ENCODE measurements around the gene VWA5B1.

Gene VWA5B1

DNA sequence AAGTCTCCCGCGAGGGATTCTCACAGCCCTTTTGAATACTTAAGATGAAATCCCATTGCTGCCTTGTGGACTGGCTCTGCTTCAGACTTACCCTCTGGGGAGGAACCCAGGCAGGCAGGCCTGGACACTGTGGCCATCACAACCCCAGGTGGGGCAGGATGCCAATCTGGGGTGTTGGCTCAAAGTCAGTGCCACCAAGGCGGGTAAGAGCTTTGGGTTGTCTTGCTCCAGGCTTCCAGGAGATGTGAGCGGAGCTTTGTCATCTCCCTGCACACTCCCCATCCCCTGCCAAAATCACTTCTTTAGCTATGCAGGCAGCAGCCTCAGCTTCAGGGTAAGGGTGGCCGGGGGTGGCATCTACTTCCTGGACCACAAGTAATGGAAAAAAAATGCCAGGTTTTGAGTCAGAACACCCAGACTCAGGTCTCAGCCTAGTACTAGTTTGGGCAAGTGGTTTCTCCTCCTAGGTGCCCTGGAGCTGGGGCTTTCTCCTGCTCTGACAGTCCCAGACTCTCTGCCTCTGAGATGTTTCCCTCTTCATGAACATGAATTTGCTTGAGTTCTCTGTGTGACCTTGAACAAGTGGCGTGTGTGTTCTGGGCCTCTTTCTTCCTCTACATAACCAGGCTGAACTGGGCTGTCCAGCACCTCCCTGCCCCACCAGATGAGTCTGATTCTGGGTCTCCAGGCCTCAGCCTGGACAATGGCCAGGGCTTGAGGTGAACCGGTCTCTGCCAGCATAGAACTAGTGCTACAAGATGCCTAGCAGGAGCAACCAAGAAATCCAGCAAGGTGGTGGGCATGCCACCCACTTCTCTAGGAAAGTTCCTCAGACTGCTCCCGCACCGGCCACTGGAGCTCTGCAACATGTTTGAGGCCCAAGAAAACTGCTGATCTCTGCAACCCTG, 65.4 kb downstream of the VWA5B1 start:
- Histone ChIP-seq H3K27me3 (ENCODE audit: insufficient read depth, insufficient read length) (no peaks in the 10 kb centered on the region), H3K4me1 (ENCODE audit: insufficient read depth, insufficient read length) (peaks cover 2% of the 10 kb centered on the region), H3K4me3 (ENCODE audit: insufficient read length, low read depth) (no peak overlapping the region), H3K9ac (ENCODE audit: insufficient read length, low read depth) (no peak overlapping the region), H3K36me3 (ENCODE audit: insufficient read depth, insufficient read length, low read length) (no peaks in the 10 kb centered on the region), H3K9me3 (ENCODE audit: insufficient read depth, low read length) (no peaks in the 10 kb centered on the region)
- DNase-seq (ENCODE audit: low read depth, low spot score): no peak
- TF ChIP-seq YY1 (IDR thresholded peaks at IDR 0.05; ENCODE audit: insufficient read depth, insufficient read length): no peak

DNA sequence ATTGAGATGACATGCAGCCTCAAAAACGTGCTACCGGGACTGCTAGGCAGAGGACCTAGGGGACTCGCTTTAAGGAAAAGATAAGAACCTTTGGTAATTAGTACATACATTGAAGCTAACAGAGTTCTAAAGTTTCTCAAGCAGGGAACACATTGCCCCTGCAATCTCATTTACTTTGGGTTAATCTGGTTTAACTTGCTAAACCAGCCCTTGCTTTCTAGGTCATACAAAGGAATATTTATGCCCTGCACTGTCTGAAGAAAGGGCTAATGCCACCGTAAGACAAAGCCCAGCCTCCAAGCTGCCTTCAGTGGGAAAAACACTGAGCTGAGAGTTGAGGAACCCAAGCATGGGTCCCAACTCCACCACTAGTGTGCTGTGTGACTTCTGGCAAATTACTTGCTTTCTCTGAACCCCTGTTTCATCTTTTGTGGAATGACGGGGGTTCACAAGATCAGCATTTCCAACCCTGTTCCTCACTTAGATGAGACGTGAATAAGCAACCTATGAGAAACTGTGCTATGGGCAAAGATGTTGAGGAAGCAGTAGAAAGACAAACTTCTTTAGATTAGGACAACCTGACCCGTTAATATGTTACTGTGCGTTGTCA, 66.3 kb downstream of the VWA5B1 start:
- Histone ChIP-seq H3K36me3 (ENCODE audit: insufficient read depth, insufficient read length, low read length) (no peaks in the 10 kb centered on the region), H3K4me1 (ENCODE audit: insufficient read depth, insufficient read length) (peaks cover 2% of the 10 kb centered on the region), H3K9me3 (ENCODE audit: insufficient read depth, low read length) (no peaks in the 10 kb centered on the region), H3K27me3 (ENCODE audit: insufficient read depth, insufficient read length) (no peaks in the 10 kb centered on the region), H3K9ac (ENCODE audit: insufficient read length, low read depth) (no peak overlapping the region), H3K4me3 (ENCODE audit: insufficient read length, low read depth) (no peak overlapping the region)
- no peak for DNase-seq (ENCODE audit: low read depth, low spot score)
- TF ChIP-seq ZNF274 (IDR thresholded peaks at IDR 0.05; ENCODE audit: low read depth, low read length): no peak
- no peak for TF ChIP-seq SUZ12 (IDR thresholded peaks at IDR 0.05; ENCODE audit: extremely low read depth, insufficient read depth, insufficient read length)
- no peak for TF ChIP-seq YY1 (IDR thresholded peaks at IDR 0.05; ENCODE audit: insufficient read depth, insufficient read length)

DNA sequence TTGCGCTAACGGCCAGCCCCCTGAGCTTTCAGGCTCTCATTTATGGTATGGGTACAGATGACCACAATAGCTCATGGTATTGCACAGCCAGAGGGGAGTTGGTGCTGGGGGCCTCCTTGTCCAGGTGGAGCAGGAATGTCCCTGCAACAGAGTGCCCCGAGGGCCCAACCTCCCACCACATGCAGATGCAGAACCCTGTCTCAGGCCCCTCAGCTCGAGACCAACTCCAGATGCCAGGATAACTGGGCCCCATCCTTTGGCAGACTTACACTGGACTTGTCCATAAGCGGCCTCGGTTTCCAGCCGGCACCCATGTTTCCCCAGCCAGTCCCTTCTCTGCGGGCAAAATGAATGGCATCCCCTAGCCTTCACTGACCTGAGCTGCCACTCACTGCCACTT, 67.1 kb downstream of the VWA5B1 start:
- H3K9ac ChIP-seq (ENCODE audit: insufficient read length, low read depth): no peak overlapping the region
- H3K27me3 ChIP-seq (ENCODE audit: insufficient read depth, insufficient read length): no peaks in the 10 kb centered on the region

DNA sequence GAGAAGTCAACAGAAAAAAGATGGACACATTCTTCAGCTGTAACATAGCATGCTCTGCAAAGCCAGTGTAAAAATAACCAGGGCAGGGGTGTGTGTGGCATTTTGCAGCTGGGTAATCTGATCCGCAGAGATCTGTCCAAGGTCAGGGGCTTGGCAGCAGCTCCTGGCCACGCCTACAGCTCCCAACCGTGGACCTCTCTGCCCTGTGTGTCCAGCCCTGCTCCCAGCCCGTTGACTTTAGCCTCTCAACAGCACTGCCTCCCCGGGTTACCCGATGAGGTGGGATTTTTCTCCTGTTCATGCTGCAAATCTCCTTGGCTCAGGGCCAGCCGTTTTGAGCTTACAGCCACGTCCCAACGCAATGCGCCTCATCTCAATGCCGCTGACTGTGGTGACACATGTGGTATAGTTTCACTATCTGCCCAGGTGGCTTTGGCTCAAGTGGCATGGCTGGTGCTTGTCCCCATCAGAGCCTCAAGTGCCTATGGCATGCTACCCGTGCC, 68.1 kb downstream of the VWA5B1 start:
- peaks cover 2% of the 10 kb centered on the region for H3K4me1 ChIP-seq (ENCODE audit: insufficient read depth, insufficient read length)
- no peak for DNase-seq (ENCODE audit: low read depth, low spot score)
- no peak overlapping the region for H3K4me3 ChIP-seq (ENCODE audit: insufficient read length, low read depth)
- no peak overlapping the region for H3K9ac ChIP-seq (ENCODE audit: insufficient read length, low read depth)
- H3K36me3 ChIP-seq (ENCODE audit: insufficient read depth, insufficient read length, low read length): no peaks in the 10 kb centered on the region
- H3K9me3 ChIP-seq (ENCODE audit: insufficient read depth, low read length): no peaks in the 10 kb centered on the region
- TF ChIP-seq ZNF274 (IDR thresholded peaks at IDR 0.05; ENCODE audit: low read depth, low read length): no peak
- TF ChIP-seq SUZ12 (IDR thresholded peaks at IDR 0.05; ENCODE audit: extremely low read depth, insufficient read depth, insufficient read length): no peak
- no peak for TF ChIP-seq YY1 (IDR thresholded peaks at IDR 0.05; ENCODE audit: insufficient read depth, insufficient read length)
- H3K27me3 ChIP-seq (ENCODE audit: insufficient read depth, insufficient read length): peaks cover 6% of the 10 kb centered on the region

More for the DNA sequence above, 67.1 kb downstream of the VWA5B1 start:
- TF ChIP-seq YY1 (IDR thresholded peaks at IDR 0.05; ENCODE audit: insufficient read depth, insufficient read length): no peak
- no peak for TF ChIP-seq ZNF274 (IDR thresholded peaks at IDR 0.05; ENCODE audit: low read depth, low read length)
- TF ChIP-seq SUZ12 (IDR thresholded peaks at IDR 0.05; ENCODE audit: extremely low read depth, insufficient read depth, insufficient read length): no peak
- Histone ChIP-seq H3K36me3 (ENCODE audit: insufficient read depth, insufficient read length, low read length) (no peaks in the 10 kb centered on the region), H3K4me1 (ENCODE audit: insufficient read depth, insufficient read length) (peaks cover 2% of the 10 kb centered on the region), H3K9me3 (ENCODE audit: insufficient read depth, low read length) (no peaks in the 10 kb centered on the region), H3K4me3 (ENCODE audit: insufficient read length, low read depth) (no peak overlapping the region)
- no peak for DNase-seq (ENCODE audit: low read depth, low spot score)

DNA sequence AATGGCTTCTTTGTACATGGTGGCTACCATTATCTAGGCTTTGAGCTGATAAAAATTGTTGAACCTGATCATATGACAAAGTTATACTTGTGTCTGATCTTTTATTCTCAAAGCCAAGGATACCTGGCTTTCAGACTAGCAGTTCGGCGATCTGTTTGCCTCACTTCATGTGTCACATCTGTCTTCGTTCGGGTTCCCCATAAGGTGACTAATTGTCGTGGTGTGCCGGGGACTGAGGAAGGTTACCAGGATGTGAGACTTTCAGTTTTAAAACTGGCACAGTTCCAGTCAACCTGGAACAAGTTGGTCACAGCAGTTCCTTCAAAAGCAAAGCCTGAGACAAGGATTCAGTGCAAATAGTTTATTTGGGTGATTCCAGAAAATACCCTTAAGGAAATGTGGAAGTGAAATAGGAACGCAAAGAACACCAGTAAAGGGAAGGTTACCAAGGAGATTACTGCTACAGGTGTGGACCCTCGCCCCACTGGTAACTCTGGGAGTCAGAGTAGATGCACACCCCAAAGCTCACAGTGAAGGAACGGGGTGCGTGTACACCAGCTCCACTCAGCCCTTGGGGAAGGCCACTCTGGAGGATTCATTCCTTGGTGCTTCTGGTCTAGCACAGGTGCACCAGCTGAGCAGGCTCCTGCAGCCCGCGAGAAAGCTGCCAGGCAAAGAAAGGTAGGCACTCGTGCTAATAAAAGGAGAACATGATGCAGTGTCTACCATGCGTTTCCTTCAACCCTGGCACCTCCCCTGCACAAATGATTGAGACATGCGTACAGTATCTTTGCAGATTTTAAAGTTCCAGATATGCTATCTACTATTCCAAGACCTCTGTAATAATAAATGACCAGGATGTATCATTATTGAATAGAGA, 69.0 kb downstream of the VWA5B1 start:
- DNase-seq (ENCODE audit: low read depth, low spot score): no peak
- Histone ChIP-seq H3K4me3 (ENCODE audit: insufficient read length, low read depth) (no peak overlapping the region), H3K4me1 (ENCODE audit: insufficient read depth, insufficient read length) (peaks cover 2% of the 10 kb centered on the region), H3K36me3 (ENCODE audit: insufficient read depth, insufficient read length, low read length) (no peaks in the 10 kb centered on the region), H3K9me3 (ENCODE audit: insufficient read depth, low read length) (no peaks in the 10 kb centered on the region), H3K27me3 (ENCODE audit: insufficient read depth, insufficient read length) (peaks cover 13% of the 10 kb centered on the region), H3K9ac (ENCODE audit: insufficient read length, low read depth) (no peak overlapping the region)
- TF ChIP-seq YY1 (IDR thresholded peaks at IDR 0.05; ENCODE audit: insufficient read depth, insufficient read length) (no peak), SUZ12 (IDR thresholded peaks at IDR 0.05; ENCODE audit: extremely low read depth, insufficient read depth, insufficient read length) (no peak), ZNF274 (IDR thresholded peaks at IDR 0.05; ENCODE audit: low read depth, low read length) (no peak)

DNA sequence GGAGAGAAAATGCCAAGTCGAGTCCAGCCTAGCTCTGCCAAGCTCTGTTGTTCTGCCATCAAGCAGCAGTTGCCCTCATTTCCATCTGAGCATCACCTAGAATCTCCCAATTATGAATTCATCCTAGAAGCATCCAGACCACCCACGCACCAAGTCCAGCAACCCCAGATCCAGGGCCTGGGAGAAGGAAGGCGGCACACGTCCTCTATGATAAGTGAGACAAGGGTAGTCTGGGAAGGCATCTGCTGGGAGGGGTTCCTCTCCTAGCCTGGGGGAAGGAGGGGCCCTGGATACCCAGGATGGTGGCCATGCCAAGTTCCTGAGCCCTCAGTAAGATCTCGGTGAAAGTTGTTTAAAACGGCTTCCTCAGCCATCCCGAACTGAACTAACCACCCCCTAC, 70.7 kb downstream of the VWA5B1 start:
- Histone ChIP-seq H3K36me3 (ENCODE audit: insufficient read depth, insufficient read length, low read length) (no peaks in the 10 kb centered on the region), H3K27me3 (ENCODE audit: insufficient read depth, insufficient read length) (peaks cover 30% of the 10 kb centered on the region), H3K9me3 (ENCODE audit: insufficient read depth, low read length) (no peaks in the 10 kb centered on the region), H3K4me1 (ENCODE audit: insufficient read depth, insufficient read length) (peaks cover 2% of the 10 kb centered on the region), H3K9ac (ENCODE audit: insufficient read length, low read depth) (no peak overlapping the region), H3K4me3 (ENCODE audit: insufficient read length, low read depth) (no peak overlapping the region)
- TF ChIP-seq YY1 (IDR thresholded peaks at IDR 0.05; ENCODE audit: insufficient read depth, insufficient read length) (no peak), SUZ12 (IDR thresholded peaks at IDR 0.05; ENCODE audit: extremely low read depth, insufficient read depth, insufficient read length) (no peak), ZNF274 (IDR thresholded peaks at IDR 0.05; ENCODE audit: low read depth, low read length) (no peak)
- no peak for DNase-seq (ENCODE audit: low read depth, low spot score)
